ENCODE measurements around the gene CPD.
A peak's percentile ranks its signal among the peaks of the same experiment; 100 is the strongest.

Gene CPD

GRCh38 chr17:30517786-30518185 lies 139.1 kb downstream of the CPD start:
- no peak for DNase-seq (ENCODE audit: low read depth)
- Histone ChIP-seq H3K27me3 (replicated peaks; ENCODE audit: control insufficient read depth, insufficient read depth, low read length) (no peaks in the 10 kb centered on the region), H3K4me3 (ENCODE audit: low read length) (no peak overlapping the region), H3K4me1 (ENCODE audit: control insufficient read depth, insufficient read depth, low read length) (peaks cover 58% of the 10 kb centered on the region), H3K9ac (ENCODE audit: low read length) (peak overlapping the region; percentile 54), H3K9me3 (ENCODE audit: control insufficient read depth, low read length) (no peaks in the 10 kb centered on the region), H3K36me3 (ENCODE audit: control insufficient read depth, insufficient read depth, low read length, severe bottlenecking) (peaks cover 40% of the 10 kb centered on the region)

DNA sequence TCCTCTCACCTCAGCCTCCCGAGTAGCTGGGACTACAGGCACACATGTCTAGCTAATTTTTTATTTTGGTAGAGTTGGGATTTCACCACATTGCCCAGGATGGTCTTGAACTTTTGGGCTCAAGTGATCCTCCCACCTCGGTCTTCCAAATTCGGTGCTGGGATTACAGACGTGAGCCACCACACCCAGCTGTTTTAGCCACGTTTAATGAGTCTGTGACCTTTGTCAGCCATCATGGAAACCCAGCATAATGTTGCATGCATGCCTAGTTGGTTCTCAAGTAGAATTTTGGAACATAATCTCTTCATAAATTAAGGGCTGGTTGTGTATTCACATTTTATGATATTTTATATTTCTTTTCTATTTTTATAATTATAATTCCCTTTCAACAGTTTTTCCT lies 140.4 kb downstream of the CPD start:
- H3K9ac ChIP-seq (ENCODE audit: low read length), result peak overlapping the region; percentile 82
- peak overlapping the region; percentile 63 for H3K4me3 ChIP-seq (ENCODE audit: low read length)
- H3K36me3 ChIP-seq (ENCODE audit: control insufficient read depth, insufficient read depth, low read length, severe bottlenecking), result peaks cover 28% of the 10 kb centered on the region
- H3K9me3 ChIP-seq (ENCODE audit: control insufficient read depth, low read length), result no peaks in the 10 kb centered on the region
- DNase-seq (ENCODE audit: low read depth), result no peak
- no peaks in the 10 kb centered on the region for H3K27me3 ChIP-seq (replicated peaks; ENCODE audit: control insufficient read depth, insufficient read depth, low read length)
- peaks cover 49% of the 10 kb centered on the region for H3K4me1 ChIP-seq (ENCODE audit: control insufficient read depth, insufficient read depth, low read length)
